ENCODE measurements around the gene ZBTB18. TPM values are rescaled to one million over a fixed set of nuclear protein-coding genes. Genes with fewer than 3 reads are reported as not detected.

ZBTB18 gene
- total RNA-seq, 2 experiments from 2014 or later, result 57.2 to 59.9 TPM

GRCh38 chr1:244066954-244067716 is 16.1 kb downstream of the ZBTB18 start:
- DNase-seq (no peak), ATAC-seq (ENCODE audit: poor library complexity) (no peak)
- Histone ChIP-seq H3K27me3 (ENCODE audit: control insufficient read depth in 1 of 2, insufficient read depth in 2 of 2, low read length in 2 of 2) (no peaks in the 10 kb centered on the region), H3K36me3 (ENCODE audit: insufficient read depth, low read length) (no peaks in the 10 kb centered on the region), H3K4me1 (ENCODE audit: insufficient read depth, low read length) (no peaks in the 10 kb centered on the region), H3K9me3 (ENCODE audit: control insufficient read depth in 1 of 2, insufficient read depth in 1 of 2, low read length in 2 of 2) (no peaks in the 10 kb centered on the region), H3K27ac (ENCODE audit: low read depth in 1 of 2, low read length in 2 of 2) (no peak overlapping the region), H3K4me3 (ENCODE audit: low read length) (no peak overlapping the region)
- TF ChIP-seq, protein P1, sequence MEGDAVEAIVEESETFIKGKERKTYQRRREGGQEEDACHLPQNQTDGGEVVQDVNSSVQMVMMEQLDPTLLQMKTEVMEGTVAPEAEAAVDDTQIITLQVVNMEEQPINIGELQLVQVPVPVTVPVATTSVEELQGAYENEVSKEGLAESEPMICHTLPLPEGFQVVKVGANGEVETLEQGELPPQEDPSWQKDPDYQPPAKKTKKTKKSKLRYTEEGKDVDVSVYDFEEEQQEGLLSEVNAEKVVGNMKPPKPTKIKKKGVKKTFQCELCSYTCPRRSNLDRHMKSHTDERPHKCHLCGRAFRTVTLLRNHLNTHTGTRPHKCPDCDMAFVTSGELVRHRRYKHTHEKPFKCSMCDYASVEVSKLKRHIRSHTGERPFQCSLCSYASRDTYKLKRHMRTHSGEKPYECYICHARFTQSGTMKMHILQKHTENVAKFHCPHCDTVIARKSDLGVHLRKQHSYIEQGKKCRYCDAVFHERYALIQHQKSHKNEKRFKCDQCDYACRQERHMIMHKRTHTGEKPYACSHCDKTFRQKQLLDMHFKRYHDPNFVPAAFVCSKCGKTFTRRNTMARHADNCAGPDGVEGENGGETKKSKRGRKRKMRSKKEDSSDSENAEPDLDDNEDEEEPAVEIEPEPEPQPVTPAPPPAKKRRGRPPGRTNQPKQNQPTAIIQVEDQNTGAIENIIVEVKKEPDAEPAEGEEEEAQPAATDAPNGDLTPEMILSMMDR (IDR thresholded peaks at IDR 0.05), result no peak
- ChIA-PET POLR2A (no interaction called here), CTCF (no interaction called here)
- Mint-ChIP-seq H3K36me3 (ENCODE audit: low read depth) (no peaks in the 10 kb centered on the region), H3K9me3 (no peaks in the 10 kb centered on the region), H3K4me1 (ENCODE audit: low read depth) (peaks cover 5% of the 10 kb centered on the region), H3K4me3 (no peak overlapping the region), H3K27me3 (no peaks in the 10 kb centered on the region), H3K27ac (no peak overlapping the region)
- intact Hi-C loops (cut with DNase I, micrococcal nuclease), result no loop called here

DNA sequence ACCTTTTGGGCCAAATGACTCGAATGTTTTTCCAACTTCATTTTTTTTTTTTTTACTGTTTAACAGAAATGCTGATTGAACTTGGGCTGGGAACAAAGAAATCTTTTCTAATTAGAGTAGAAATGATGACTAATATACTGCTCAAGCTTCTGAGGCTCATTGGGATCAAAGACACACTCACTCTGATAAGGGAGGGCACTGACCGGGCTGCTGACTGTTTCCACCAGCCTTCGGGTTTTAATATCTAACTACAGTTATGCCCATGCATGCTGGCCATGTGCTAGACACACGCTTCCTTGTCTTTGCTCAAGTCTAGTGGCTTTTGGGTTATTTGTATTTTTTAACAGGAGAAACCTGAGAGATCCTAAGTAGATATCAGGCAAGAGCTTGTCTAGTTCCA is 16.8 kb downstream of the ZBTB18 start:
- no peaks in the 10 kb centered on the region for H3K9me3 Mint-ChIP-seq
- H3K9me3 ChIP-seq (ENCODE audit: control insufficient read depth in 1 of 2, insufficient read depth in 1 of 2, low read length in 2 of 2), result no peaks in the 10 kb centered on the region
- H3K27ac ChIP-seq (ENCODE audit: low read depth in 1 of 2, low read length in 2 of 2), result no peak overlapping the region
- no peaks in the 10 kb centered on the region for H3K27me3 Mint-ChIP-seq
- CTCF ChIA-PET, result no interaction called here
- TF ChIP-seq, protein P1 (IDR thresholded peaks at IDR 0.05), result no peak
- H3K36me3 Mint-ChIP-seq (ENCODE audit: low read depth), result no peaks in the 10 kb centered on the region
- no peaks in the 10 kb centered on the region for H3K27me3 ChIP-seq (ENCODE audit: control insufficient read depth in 1 of 2, insufficient read depth in 2 of 2, low read length in 2 of 2)
- peaks cover 13% of the 10 kb centered on the region for H3K4me1 Mint-ChIP-seq (ENCODE audit: low read depth)
- H3K4me3 ChIP-seq (ENCODE audit: low read length), result no peak overlapping the region
- no peak overlapping the region for H3K27ac Mint-ChIP-seq
- ATAC-seq (ENCODE audit: poor library complexity), result no peak
- DNase-seq, result no peak
- no peaks in the 10 kb centered on the region for H3K36me3 ChIP-seq (ENCODE audit: insufficient read depth, low read length)
- intact Hi-C loops (cut with DNase I, micrococcal nuclease), result no loop called here
- no peaks in the 10 kb centered on the region for H3K4me1 ChIP-seq (ENCODE audit: insufficient read depth, low read length)
- POLR2A ChIA-PET, result interaction anchor here (0.8 to 2.7 kb wide), 2 partner anchors 17 to 20 kb away, joined by 5 to 9 read pairs; no protein-coding TSS in a partner anchor
- H3K4me3 Mint-ChIP-seq, result no peak overlapping the region

DNA sequence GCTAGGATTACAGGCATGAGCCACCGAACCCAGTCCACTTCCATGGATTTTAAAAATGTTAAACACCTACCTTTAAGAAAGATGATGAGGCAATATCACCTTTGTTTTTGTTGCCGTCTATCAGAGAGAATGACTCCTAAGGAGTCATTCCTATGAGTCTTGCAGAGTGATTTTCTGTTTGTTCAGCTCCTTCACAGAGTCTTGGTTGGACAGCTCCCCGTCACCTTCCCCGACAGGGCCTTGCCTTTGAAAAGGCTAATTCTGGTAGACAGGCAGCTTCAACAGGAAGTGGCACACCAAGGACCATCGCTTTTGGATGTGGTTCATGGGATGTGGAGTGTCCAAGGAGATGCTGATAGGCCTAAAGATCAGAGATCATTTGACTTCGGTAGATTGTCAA is 17.5 kb downstream of the ZBTB18 start:
- H3K36me3 Mint-ChIP-seq (ENCODE audit: low read depth), result no peaks in the 10 kb centered on the region
- no peak for DNase-seq
- no peaks in the 10 kb centered on the region for H3K36me3 ChIP-seq (ENCODE audit: insufficient read depth, low read length)
- CTCF ChIA-PET, result no interaction called here
- no peaks in the 10 kb centered on the region for H3K27me3 ChIP-seq (ENCODE audit: control insufficient read depth in 1 of 2, insufficient read depth in 2 of 2, low read length in 2 of 2)
- intact Hi-C loops (cut with DNase I, micrococcal nuclease), result no loop called here
- peaks cover under 1% of the 10 kb centered on the region for H3K4me1 ChIP-seq (ENCODE audit: insufficient read depth, low read length)
- H3K27ac ChIP-seq (ENCODE audit: low read depth in 1 of 2, low read length in 2 of 2), result no peak overlapping the region
- TF ChIP-seq, protein P1 (IDR thresholded peaks at IDR 0.05), result no peak
- no peaks in the 10 kb centered on the region for H3K9me3 ChIP-seq (ENCODE audit: control insufficient read depth in 1 of 2, insufficient read depth in 1 of 2, low read length in 2 of 2)
- peaks cover 16% of the 10 kb centered on the region for H3K4me1 Mint-ChIP-seq (ENCODE audit: low read depth)
- H3K9me3 Mint-ChIP-seq, result no peaks in the 10 kb centered on the region
- POLR2A ChIA-PET, result interaction anchor here (2.7 kb wide), 1 partner anchor 21 kb away, joined by 9 read pairs; no protein-coding TSS in a partner anchor
- H3K4me3 ChIP-seq (ENCODE audit: low read length), result no peak overlapping the region
- H3K27me3 Mint-ChIP-seq, result no peaks in the 10 kb centered on the region
- ATAC-seq (ENCODE audit: poor library complexity), result no peak
- H3K27ac Mint-ChIP-seq, result no peak overlapping the region
- H3K4me3 Mint-ChIP-seq, result no peak overlapping the region

Measured in CD4-positive, alpha-beta T cell (primary cell).